ENCODE data around the gene DST. TPM values are rescaled to one million over a fixed set of nuclear protein-coding genes. Genes with fewer than 3 reads are reported as not detected.

Gene DST
- total RNA-seq, 4 donors from 2014 or later: 475 to 871 (median 583) TPM

GRCh38 chr6:56660381-56660730 is 17.7 kb upstream of the DST start:
- 48 to 59% methylated on average over 3 of the region's 3 CpGs for WGBS, 2 donors
- intact Hi-C loops (cut with DNase I; ENCODE audit: low total_unique reads): no loop called here
- DNase-seq (ENCODE audit: low spot score in 2 of 2): no peak
- no peak for TF ChIP-seq CTCF (IDR thresholded peaks at IDR 0.05)
- no peak for TF ChIP-seq POLR2A (IDR thresholded peaks at IDR 0.05)
- H3K4me3 ChIP-seq (ENCODE audit: low read depth, poor library complexity, severe bottlenecking): no peak overlapping the region

- DNase-seq (ENCODE audit: low spot score in 2 of 2): no peak
- no peak for TF ChIP-seq POLR2A (IDR thresholded peaks at IDR 0.05)
- no peak for TF ChIP-seq CTCF (IDR thresholded peaks at IDR 0.05)
- intact Hi-C loops (cut with DNase I; ENCODE audit: low total_unique reads): no loop called here
- H3K4me3 ChIP-seq (ENCODE audit: low read depth, poor library complexity, severe bottlenecking): no peak overlapping the region
- 38 to 46% methylated on average over 2 of the region's 2 CpGs for WGBS, 2 donors
These were observed 17.2 kb upstream of the DST start for GRCh38 chr6:56659721-56660380.

GRCh38 chr6:56658326-56658725 is 15.6 kb upstream of the DST start:
- intact Hi-C loops (cut with DNase I; ENCODE audit: low total_unique reads): no loop called here
- TF ChIP-seq CTCF (IDR thresholded peaks at IDR 0.05): no peak
- TF ChIP-seq POLR2A (IDR thresholded peaks at IDR 0.05): no peak
- DNase-seq (ENCODE audit: low spot score in 2 of 2): no peak
- no peak overlapping the region for H3K4me3 ChIP-seq (ENCODE audit: low read depth, poor library complexity, severe bottlenecking)
- WGBS, 2 donors: 91 to 92% methylated on average over 5 of the region's 5 CpGs

- intact Hi-C loops (cut with DNase I; ENCODE audit: low total_unique reads): no loop called here
- WGBS, 2 donors: 78 to 82% methylated on average over 3 of the region's 3 CpGs
- DNase-seq (ENCODE audit: low spot score in 2 of 2): no peak
- no peak overlapping the region for H3K4me3 ChIP-seq (ENCODE audit: low read depth, poor library complexity, severe bottlenecking)
- TF ChIP-seq CTCF (IDR thresholded peaks at IDR 0.05) (no peak), POLR2A (IDR thresholded peaks at IDR 0.05) (no peak)
These were observed 14.7 kb upstream of the DST start for GRCh38 chr6:56657354-56657753.

GRCh38 chr6:56656466-56656865 is 13.8 kb upstream of the DST start:
- TF ChIP-seq POLR2A (IDR thresholded peaks at IDR 0.05): no peak
- TF ChIP-seq CTCF (IDR thresholded peaks at IDR 0.05): no peak
- intact Hi-C loops (cut with DNase I; ENCODE audit: low total_unique reads): no loop called here
- DNase-seq (ENCODE audit: low spot score in 2 of 2): no peak
- H3K4me3 ChIP-seq (ENCODE audit: low read depth, poor library complexity, severe bottlenecking): no peak overlapping the region

GRCh38 chr6:56655996-56656395 is 13.3 kb upstream of the DST start:
- no peak for TF ChIP-seq CTCF (IDR thresholded peaks at IDR 0.05)
- no peak for TF ChIP-seq POLR2A (IDR thresholded peaks at IDR 0.05)
- DNase-seq (ENCODE audit: low spot score in 2 of 2): no peak
- 20 to 27% methylated on average over 4 of the region's 4 CpGs for WGBS, 2 donors
- intact Hi-C loops (cut with DNase I; ENCODE audit: low total_unique reads): no loop called here
- H3K4me3 ChIP-seq (ENCODE audit: low read depth, poor library complexity, severe bottlenecking): no peak overlapping the region
